SKM-1 treated with dmso at 0.1 percent for 144 hours (cell line): ENCODE results near the gene SASH3.

Source experiments
- DNase-seq: peaks from one replicate; lab custom pipeline; 2025; ENCODE audit not compliant: unreplicated experiment; lab: John Stamatoyannopoulos, UW

SASH3 gene

GRCh38 chrX:129759576-129760061 lies 20.1 kb upstream of the SASH3 start:
- DNase-seq = peak; percentile 6

- DNase-seq = no peak
These were observed 19.6 kb upstream of the SASH3 start for GRCh38 chrX:129760155-129760554.

GRCh38 chrX:129760981-129761380 lies 18.8 kb upstream of the SASH3 start:
- DNase-seq = no peak

GRCh38 chrX:129761596-129761995 lies 18.2 kb upstream of the SASH3 start:
- DNase-seq = no peak

- DNase-seq = no peak
These were observed 17.3 kb upstream of the SASH3 start for GRCh38 chrX:129762448-129762847.

GRCh38 chrX:129763666-129764065 lies 16.1 kb upstream of the SASH3 start:
- no peak for DNase-seq

- no peak for DNase-seq
These were observed 11.6 kb upstream of the SASH3 start for GRCh38 chrX:129768186-129768585.

GRCh38 chrX:129768586-129769466 lies 10.9 kb upstream of the SASH3 start:
- DNase-seq = no peak

GRCh38 chrX:129769467-129770154 lies 10.1 kb upstream of the SASH3 start:
- DNase-seq = no peak

GRCh38 chrX:129771266-129771995 lies 8.3 kb upstream of the SASH3 start:
- DNase-seq = no peak

- peak; percentile 91 for DNase-seq
These were observed 6.8 kb upstream of the SASH3 start for GRCh38 chrX:129772796-129773431.

- no peak for DNase-seq
These were observed 5.9 kb upstream of the SASH3 start for GRCh38 chrX:129773649-129774458.

- DNase-seq = peak; percentile 55
These were observed 2.3 kb upstream of the SASH3 start for GRCh38 chrX:129777218-129778030.

- no peak for DNase-seq
These were observed 570 bp upstream of the SASH3 start for GRCh38 chrX:129779086-129779672.

- no peak for DNase-seq
These were observed 824 bp downstream of the SASH3 start for GRCh38 chrX:129780441-129781105.

- peak; percentile 71 for DNase-seq
These were observed 1.5 kb downstream of the SASH3 start for GRCh38 chrX:129781134-129781672.

GRCh38 chrX:129781680-129782495 lies 2.1 kb downstream of the SASH3 start:
- DNase-seq = no peak
